ENCODE data around the gene MAGEA8. TPM values are rescaled to one million over a fixed set of nuclear protein-coding genes. Genes with fewer than 3 reads are reported as not detected.

Gene MAGEA8
- total RNA-seq, 2 donors from 2014 or later: not detected

DNA sequence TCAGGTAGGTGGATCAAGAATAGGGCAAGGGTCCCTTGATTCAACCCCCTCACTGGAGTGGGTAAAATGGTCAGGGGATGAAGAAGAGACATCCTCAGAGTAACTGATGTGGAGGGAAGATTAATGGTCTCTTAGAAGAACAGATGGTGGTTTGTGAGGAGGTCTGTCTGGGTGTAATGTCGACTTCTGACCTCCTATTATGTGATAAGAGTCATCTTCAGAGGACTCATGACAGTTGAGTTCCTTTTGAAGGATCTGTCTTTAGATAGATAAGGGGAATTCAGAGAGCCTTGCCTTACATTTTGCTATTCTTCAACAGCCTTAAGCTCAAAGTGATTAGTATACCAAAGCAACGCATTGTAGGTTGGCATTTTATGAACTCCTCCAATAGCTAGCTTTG, 27.1 kb upstream of the MAGEA8 start:
- Histone ChIP-seq H3K36me3 (no peaks in the 10 kb centered on the region), H3K27ac (no peak overlapping the region), H3K4me3 (no peak overlapping the region), H3K4me1 (ENCODE audit: control insufficient read depth in 1 of 2, low read depth in 2 of 2) (no peaks in the 10 kb centered on the region), H3K9me3 (no peaks in the 10 kb centered on the region), H3K27me3 (replicated peaks; ENCODE audit: insufficient read depth) (no peaks in the 10 kb centered on the region)
- ATAC-seq (ENCODE audit: insufficient number of reproducible peaks, low FRiP score, low read depth) (no peak), DNase-seq (ENCODE audit: low spot score) (no peak)
- TF ChIP-seq, protein P1, sequence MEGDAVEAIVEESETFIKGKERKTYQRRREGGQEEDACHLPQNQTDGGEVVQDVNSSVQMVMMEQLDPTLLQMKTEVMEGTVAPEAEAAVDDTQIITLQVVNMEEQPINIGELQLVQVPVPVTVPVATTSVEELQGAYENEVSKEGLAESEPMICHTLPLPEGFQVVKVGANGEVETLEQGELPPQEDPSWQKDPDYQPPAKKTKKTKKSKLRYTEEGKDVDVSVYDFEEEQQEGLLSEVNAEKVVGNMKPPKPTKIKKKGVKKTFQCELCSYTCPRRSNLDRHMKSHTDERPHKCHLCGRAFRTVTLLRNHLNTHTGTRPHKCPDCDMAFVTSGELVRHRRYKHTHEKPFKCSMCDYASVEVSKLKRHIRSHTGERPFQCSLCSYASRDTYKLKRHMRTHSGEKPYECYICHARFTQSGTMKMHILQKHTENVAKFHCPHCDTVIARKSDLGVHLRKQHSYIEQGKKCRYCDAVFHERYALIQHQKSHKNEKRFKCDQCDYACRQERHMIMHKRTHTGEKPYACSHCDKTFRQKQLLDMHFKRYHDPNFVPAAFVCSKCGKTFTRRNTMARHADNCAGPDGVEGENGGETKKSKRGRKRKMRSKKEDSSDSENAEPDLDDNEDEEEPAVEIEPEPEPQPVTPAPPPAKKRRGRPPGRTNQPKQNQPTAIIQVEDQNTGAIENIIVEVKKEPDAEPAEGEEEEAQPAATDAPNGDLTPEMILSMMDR (IDR thresholded peaks at IDR 0.05): no peak

DNA sequence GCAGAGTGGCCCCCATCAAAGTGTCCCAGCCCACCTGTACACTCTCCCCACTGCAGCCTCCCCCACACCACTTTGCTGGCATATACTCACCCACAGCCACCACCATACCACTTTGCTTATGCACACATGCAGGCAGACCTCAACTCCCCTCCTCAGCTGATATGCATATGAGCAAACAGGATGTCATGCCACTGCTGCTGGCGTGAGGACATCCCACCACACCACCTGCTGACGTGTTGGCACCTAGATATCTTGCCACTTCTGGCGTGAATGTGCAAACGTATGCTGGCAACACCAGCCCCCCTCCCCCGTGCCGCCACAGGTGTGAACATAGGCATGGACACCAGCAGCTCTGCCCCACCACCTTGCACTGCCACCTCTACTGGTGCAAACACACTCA, 22.4 kb upstream of the MAGEA8 start:
- H3K27ac ChIP-seq: no peak overlapping the region
- no peaks in the 10 kb centered on the region for H3K4me1 ChIP-seq (ENCODE audit: control insufficient read depth in 1 of 2, low read depth in 2 of 2)
- no peak overlapping the region for H3K4me3 ChIP-seq
- ATAC-seq (ENCODE audit: insufficient number of reproducible peaks, low FRiP score, low read depth): no peak
- DNase-seq (ENCODE audit: low spot score): no peak
- no peaks in the 10 kb centered on the region for H3K9me3 ChIP-seq
- H3K27me3 ChIP-seq (replicated peaks; ENCODE audit: insufficient read depth): no peaks in the 10 kb centered on the region
- TF ChIP-seq, protein P1 (IDR thresholded peaks at IDR 0.05): no peak
- H3K36me3 ChIP-seq: no peaks in the 10 kb centered on the region

DNA sequence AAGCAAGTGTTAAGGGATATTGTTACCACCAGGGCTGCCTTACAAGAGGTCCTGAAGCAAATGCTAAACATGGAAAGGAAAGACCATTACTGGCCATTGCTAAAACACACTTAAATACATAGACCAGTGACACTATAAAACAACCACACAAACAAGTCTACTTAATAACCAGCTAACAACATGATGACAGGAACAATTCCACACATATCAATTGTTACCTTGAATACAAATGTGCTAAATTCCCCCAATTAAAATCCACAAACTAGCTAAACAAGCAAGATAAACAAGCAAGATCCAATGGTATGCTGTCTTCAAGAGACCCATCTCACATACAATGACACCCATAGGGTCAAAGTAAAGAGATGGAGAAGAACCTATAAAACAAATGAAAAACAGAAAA, 20.5 kb upstream of the MAGEA8 start:
- Histone ChIP-seq H3K36me3 (no peaks in the 10 kb centered on the region), H3K4me1 (ENCODE audit: control insufficient read depth in 1 of 2, low read depth in 2 of 2) (no peaks in the 10 kb centered on the region), H3K9me3 (no peaks in the 10 kb centered on the region), H3K4me3 (no peak overlapping the region), H3K27ac (no peak overlapping the region), H3K27me3 (replicated peaks; ENCODE audit: insufficient read depth) (no peaks in the 10 kb centered on the region)
- DNase-seq (ENCODE audit: low spot score): no peak
- TF ChIP-seq, protein P1 (IDR thresholded peaks at IDR 0.05): no peak
- no peak for ATAC-seq (ENCODE audit: insufficient number of reproducible peaks, low FRiP score, low read depth)

DNA sequence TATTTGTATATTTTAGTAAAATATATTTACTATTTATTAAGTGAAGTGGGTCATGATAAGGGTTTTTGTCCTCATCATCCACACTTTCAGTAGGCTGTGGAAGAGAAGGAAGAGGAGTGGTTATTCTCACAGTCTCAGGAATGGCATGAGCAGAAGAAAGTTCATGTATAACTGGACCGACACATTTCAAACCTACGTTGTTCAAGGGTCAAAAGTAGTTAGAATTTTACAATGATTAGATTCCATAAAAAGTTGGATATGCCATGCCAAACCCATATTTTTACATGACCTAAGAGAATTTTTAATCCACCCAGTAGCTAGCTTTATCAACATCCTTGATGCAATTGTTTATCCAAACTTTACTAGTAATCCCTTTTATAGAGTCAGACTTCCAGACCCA, 15.6 kb upstream of the MAGEA8 start:
- Histone ChIP-seq H3K36me3 (no peaks in the 10 kb centered on the region), H3K4me3 (no peak overlapping the region), H3K4me1 (ENCODE audit: control insufficient read depth in 1 of 2, low read depth in 2 of 2) (no peaks in the 10 kb centered on the region), H3K9me3 (no peaks in the 10 kb centered on the region), H3K27ac (no peak overlapping the region), H3K27me3 (replicated peaks; ENCODE audit: insufficient read depth) (no peaks in the 10 kb centered on the region)
- DNase-seq (ENCODE audit: low spot score) (no peak), ATAC-seq (ENCODE audit: insufficient number of reproducible peaks, low FRiP score, low read depth) (no peak)
- TF ChIP-seq, protein P1 (IDR thresholded peaks at IDR 0.05): no peak

DNA sequence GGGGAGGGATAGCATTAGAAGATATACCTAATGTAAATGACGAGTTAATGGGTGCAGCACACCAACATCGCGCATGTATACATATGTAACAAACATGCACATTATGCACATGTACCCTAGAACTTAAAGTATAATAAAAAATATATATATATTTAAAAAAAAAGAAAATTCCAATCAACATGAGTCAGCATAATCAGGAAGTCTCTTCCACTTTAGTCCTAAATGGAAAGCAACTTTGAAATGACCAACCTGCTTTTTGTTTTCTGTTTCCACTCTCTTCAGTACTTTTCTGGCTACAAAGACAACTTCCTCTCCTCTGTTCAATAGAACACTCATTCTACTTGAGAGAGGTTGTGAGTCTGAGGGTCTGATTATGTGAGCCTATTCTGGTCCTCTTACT, 13.5 kb upstream of the MAGEA8 start:
- H3K27me3 ChIP-seq (replicated peaks; ENCODE audit: insufficient read depth): no peaks in the 10 kb centered on the region
- DNase-seq (ENCODE audit: low spot score): no peak

More for the DNA sequence above, 13.5 kb upstream of the MAGEA8 start:
- no peaks in the 10 kb centered on the region for H3K36me3 ChIP-seq
- no peak overlapping the region for H3K4me3 ChIP-seq
- no peaks in the 10 kb centered on the region for H3K4me1 ChIP-seq (ENCODE audit: control insufficient read depth in 1 of 2, low read depth in 2 of 2)
- TF ChIP-seq, protein P1 (IDR thresholded peaks at IDR 0.05): no peak
- H3K9me3 ChIP-seq: no peaks in the 10 kb centered on the region
- no peak for ATAC-seq (ENCODE audit: insufficient number of reproducible peaks, low FRiP score, low read depth)
- no peak overlapping the region for H3K27ac ChIP-seq

Measured in thoracic aorta (tissue), 2 donors.